AG04449 (cell line): ENCODE results near the gene EVA1A.

Experiments used
- CTCF ChIA-PET: fragments of 350-600 bp; formaldehyde crosslinking; extraction: SDS; loops from one replicate; lab custom pipeline; 2021; ENCODE audit warnings: antibody characterized with exemption; lab: Yijun Ruan, JAX
- POLR2A ChIA-PET: fragments of 400-600, 350-600 bp; formaldehyde crosslinking; extraction: SDS; loops from one replicate; lab custom pipeline; 2020; ENCODE audit warnings: antibody characterized with exemption, inconsistent platforms; lab: Yijun Ruan, JAX
- DNase-seq: peaks from one replicate; pipeline ENCODE4 v3.0.0-alpha.2; 2010; ENCODE audit warnings: low read depth, low spot score
- H3K4me3 ChIP-seq: 2 replicates; pipeline ENCODE4 v1.5.1; 2011; ENCODE audit warnings: low read depth, mild to moderate bottlenecking, control low read depth, low read length
- TF ChIP-seq, protein P1 (sequence below): IDR thresholded peaks from one replicate; pipeline ENCODE4 v1.5.1; 2011; ENCODE audit warnings: mild to moderate bottlenecking, moderate library complexity, low read length, control low read depth, inconsistent platforms; ENCODE audit not compliant: insufficient read depth; ENCODE audit errors: missing control alignments

EVA1A gene

DNA sequence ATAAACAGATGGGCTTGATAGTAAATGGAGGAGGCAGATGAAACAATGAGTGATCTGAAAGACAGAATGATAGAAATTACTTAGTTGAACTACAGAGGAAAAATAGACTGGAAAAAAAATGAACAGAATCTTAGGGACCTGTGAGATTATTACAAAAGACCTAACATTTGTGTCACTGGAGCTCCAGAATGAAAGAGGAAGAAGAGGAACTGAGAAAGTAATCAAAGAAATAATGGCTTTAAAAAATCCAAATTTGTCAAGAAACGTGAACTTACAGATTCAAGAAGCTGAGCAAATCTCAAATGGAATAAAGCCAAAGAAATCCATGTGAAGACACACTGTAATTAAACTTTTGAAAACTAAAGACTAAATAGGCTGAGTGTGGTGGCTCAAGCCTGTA lies 28.3 kb downstream of the EVA1A start:
- no peak overlapping the region for H3K4me3 ChIP-seq
- DNase-seq, result no peak
- CTCF ChIA-PET, result interaction anchor here (0.9 to 11.4 kb wide), 4 partner anchors 8 to 77 kb away, joined by 3 to 72 read pairs (median 4); no protein-coding TSS in a partner anchor
- POLR2A ChIA-PET, result no interaction called here
- TF ChIP-seq, protein P1, sequence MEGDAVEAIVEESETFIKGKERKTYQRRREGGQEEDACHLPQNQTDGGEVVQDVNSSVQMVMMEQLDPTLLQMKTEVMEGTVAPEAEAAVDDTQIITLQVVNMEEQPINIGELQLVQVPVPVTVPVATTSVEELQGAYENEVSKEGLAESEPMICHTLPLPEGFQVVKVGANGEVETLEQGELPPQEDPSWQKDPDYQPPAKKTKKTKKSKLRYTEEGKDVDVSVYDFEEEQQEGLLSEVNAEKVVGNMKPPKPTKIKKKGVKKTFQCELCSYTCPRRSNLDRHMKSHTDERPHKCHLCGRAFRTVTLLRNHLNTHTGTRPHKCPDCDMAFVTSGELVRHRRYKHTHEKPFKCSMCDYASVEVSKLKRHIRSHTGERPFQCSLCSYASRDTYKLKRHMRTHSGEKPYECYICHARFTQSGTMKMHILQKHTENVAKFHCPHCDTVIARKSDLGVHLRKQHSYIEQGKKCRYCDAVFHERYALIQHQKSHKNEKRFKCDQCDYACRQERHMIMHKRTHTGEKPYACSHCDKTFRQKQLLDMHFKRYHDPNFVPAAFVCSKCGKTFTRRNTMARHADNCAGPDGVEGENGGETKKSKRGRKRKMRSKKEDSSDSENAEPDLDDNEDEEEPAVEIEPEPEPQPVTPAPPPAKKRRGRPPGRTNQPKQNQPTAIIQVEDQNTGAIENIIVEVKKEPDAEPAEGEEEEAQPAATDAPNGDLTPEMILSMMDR, result no peak

DNA sequence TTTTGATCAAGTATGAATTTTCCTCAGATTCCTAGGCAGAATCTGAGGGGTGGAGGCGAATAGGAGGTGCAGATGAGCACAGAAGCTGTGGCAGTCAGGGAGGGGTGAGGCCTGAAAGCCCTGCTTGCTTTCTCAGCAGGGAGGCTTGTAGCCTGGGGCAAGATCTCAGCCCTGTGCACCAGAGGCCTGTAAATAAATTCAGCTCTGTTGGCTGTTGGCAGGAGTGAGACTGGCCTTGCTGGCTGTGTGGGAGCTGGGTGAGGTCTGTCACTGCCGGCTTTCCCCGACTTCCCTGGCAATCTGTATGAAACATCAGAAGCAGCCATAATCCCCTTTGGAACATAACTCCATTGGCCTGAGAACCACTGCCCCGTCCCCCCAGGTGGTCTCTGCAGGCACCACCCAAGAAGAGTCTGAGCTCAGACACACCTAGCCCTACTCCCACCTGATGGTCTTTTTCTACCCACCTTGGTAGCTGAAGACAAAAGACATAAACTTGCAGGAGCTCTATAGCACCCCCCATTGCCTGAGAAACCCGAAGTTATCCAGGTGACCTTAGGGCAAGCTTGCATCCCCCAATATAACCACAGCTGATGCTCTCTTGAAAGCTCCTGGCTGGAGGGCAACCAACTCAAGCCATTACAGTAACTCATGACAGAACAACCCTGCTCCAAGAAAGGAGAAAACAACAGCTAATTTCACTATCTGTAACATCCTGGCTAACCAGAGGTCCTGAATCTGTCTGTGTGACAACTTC lies 32.3 kb downstream of the EVA1A start:
- ChIA-PET CTCF (interaction anchor here (0.7 to 11.4 kb wide), 8 partner anchors 9 to 100 kb away, joined by 3 to 72 read pairs (median 4); no protein-coding TSS in a partner anchor), POLR2A (interaction anchor here (1.5 kb wide), 1 partner anchor 78 kb away, joined by 3 read pairs; no protein-coding TSS in a partner anchor)
- H3K4me3 ChIP-seq, result no peak overlapping the region
- no peak for DNase-seq
- TF ChIP-seq, protein P1, result no peak

DNA sequence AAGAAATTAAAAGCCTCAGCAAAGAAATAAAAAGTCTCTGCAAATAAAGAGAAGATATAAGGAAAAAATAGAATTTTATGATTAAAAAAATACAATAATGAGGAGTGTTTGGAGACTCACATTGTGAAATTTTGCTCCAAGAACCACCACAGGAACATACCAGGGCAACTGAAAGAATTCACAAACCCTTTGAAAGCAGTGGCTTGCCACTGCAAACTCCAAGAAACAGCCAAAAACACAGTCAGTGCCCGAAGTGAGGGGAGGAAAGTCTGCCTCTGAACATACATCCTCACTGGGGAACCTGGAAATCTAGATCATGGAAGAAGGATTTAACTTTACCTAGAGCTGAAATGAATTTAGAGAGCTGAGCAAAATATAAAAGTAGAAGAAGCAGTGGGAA lies 33.1 kb downstream of the EVA1A start:
- CTCF ChIA-PET, result interaction anchor here (0.7 to 11.4 kb wide), 9 partner anchors 8 to 100 kb away, joined by 3 to 72 read pairs (median 4); no protein-coding TSS in a partner anchor

DNA sequence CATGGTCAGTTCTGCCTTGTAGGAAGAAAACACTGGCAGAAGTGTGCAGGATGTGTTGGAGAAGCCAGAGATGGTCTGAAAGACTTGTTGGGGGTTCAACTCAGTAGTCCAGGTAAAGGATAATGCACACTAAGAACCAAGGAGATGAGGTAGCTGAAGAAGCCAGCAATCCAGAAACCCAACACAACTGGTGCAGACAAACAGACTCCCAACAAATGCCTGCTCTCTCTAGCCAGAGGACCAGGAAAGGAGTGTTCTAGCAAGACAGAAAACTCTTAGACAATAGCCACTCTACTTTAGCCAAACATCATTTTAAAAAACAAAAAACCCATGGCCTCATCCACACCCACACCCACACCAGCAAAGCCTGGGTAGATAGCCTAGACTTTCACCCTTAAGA lies 33.9 kb downstream of the EVA1A start:
- H3K4me3 ChIP-seq, result no peak overlapping the region
- DNase-seq, result no peak
- CTCF ChIA-PET, result interaction anchor here (1.0 to 11.4 kb wide), 6 partner anchors 11 to 82 kb away, joined by 3 to 72 read pairs (median 4); no protein-coding TSS in a partner anchor
- POLR2A ChIA-PET, result no interaction called here
- TF ChIP-seq, protein P1, result no peak

More for the DNA sequence above, 33.1 kb downstream of the EVA1A start:
- DNase-seq, result no peak
- POLR2A ChIA-PET, result interaction anchor here (1.5 kb wide), 1 partner anchor 79 kb away, joined by 3 read pairs; no protein-coding TSS in a partner anchor
- TF ChIP-seq, protein P1, result no peak
- H3K4me3 ChIP-seq, result no peak overlapping the region

DNA sequence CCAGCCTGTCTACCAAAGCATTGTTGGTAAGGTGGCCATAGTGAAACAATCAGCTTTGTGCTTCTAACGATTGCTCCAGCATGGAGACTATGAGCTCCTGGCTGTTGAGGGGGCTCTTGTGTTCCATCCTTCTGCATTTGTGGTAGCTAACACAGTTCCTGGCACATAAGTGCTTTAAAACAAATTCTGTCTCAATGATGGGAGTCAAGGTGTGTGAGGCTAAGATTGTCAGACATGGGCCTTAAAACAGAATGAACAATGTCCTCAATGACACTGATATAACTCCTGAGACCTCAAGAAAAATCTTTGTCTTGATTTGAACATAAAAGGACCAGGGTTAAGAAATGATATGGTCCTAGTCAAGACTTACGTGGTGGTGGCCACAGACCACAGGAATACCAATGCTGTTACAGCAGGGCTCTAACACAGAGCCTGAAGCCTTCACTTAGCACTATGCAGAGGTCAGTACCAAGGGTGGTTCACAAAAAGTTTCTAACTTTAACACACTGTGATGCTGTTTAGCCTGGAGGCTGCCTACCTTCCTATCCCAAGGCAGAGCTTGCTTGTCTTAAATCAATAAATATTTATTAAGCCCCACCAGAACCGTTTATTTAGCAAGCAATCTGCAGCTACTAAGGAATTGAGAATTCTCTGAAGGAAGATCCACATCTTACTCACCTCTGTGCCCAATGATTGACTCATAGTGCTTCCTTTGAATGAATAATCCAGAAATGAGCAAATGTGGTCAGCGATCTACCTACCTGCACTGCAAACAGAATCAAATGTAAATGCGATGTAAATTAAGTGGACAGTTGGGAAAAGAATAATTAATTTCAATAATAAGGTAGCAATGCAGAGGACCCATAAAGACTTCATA lies 35.1 kb downstream of the EVA1A start:
- TF ChIP-seq, protein P1, result no peak
- ChIA-PET POLR2A (no interaction called here), CTCF (interaction anchor here (11.4 kb wide), 1 partner anchor 83 kb away, joined by 72 read pairs; no protein-coding TSS in a partner anchor)
- H3K4me3 ChIP-seq, result no peak overlapping the region
- DNase-seq, result no peak
